ENCODE measurements around the gene CCDC33. TPM values are rescaled to one million over a fixed set of nuclear protein-coding genes. Genes with fewer than 3 reads are reported as not detected.
A peak's percentile ranks its signal among the peaks of the same experiment; 100 is the strongest.

The CCDC33 gene
- total RNA-seq, 3 donors from 2014 or later, result 0.22 TPM; not detected in 2

DNA sequence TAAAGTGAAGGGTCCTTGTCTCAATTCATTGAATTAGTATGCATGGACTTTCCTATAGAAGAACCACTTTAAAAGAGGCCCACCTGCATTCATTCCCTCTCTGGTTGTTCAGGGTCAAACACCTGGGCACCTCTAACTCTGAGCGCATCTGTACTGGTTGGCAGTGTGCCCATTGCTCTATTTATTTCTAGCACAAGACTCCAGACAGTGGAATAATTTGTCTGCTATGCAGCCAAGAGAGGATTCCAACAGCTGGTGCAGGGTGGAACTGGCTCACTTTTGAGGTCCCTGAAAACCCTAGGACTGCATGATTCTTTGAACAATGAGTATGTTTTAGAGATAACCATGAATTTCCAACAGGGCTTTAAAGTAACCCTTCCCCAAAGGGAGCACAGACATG, 57.9 kb downstream of the CCDC33 start:
- TF ChIP-seq, protein P1, sequence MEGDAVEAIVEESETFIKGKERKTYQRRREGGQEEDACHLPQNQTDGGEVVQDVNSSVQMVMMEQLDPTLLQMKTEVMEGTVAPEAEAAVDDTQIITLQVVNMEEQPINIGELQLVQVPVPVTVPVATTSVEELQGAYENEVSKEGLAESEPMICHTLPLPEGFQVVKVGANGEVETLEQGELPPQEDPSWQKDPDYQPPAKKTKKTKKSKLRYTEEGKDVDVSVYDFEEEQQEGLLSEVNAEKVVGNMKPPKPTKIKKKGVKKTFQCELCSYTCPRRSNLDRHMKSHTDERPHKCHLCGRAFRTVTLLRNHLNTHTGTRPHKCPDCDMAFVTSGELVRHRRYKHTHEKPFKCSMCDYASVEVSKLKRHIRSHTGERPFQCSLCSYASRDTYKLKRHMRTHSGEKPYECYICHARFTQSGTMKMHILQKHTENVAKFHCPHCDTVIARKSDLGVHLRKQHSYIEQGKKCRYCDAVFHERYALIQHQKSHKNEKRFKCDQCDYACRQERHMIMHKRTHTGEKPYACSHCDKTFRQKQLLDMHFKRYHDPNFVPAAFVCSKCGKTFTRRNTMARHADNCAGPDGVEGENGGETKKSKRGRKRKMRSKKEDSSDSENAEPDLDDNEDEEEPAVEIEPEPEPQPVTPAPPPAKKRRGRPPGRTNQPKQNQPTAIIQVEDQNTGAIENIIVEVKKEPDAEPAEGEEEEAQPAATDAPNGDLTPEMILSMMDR (IDR thresholded peaks at IDR 0.05), result no peak
- Histone ChIP-seq H3K36me3 (ENCODE audit: low read depth) (no peaks in the 10 kb centered on the region), H3K4me3 (no peak overlapping the region), H3K4me1 (ENCODE audit: low read depth) (no peaks in the 10 kb centered on the region), H3K9me3 (no peaks in the 10 kb centered on the region)
- no peak for ATAC-seq
- intact Hi-C loops (cut with DNase I, micrococcal nuclease), result no loop called here
- DNase-seq, result no peak

DNA sequence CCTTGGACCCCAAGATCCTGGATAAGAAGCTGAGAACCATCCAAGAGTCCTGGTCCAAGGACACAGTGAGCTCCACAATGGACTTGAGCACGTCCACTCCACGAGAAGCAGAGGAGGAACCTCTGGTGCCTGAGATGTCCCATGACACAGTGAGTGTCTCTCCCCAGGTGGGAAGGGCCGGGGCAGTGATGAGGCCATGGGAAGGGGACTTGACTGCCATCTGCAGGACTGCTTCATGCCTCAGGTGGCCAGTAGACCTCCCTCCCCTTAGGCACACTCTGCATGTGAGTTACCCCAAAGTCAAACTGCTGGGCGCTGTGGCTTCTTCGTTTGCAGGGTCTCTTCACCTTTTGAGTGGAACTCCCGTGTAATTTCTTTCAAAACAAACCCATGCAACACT, 59.7 kb downstream of the CCDC33 start:
- Histone ChIP-seq H3K9me3 (no peaks in the 10 kb centered on the region), H3K4me3 (no peak overlapping the region), H3K4me1 (ENCODE audit: low read depth) (no peaks in the 10 kb centered on the region), H3K36me3 (ENCODE audit: low read depth) (no peaks in the 10 kb centered on the region)
- TF ChIP-seq, protein P1 (IDR thresholded peaks at IDR 0.05), result no peak
- no peak for ATAC-seq
- DNase-seq, result no peak
- intact Hi-C loops (cut with DNase I, micrococcal nuclease), result no loop called here

DNA sequence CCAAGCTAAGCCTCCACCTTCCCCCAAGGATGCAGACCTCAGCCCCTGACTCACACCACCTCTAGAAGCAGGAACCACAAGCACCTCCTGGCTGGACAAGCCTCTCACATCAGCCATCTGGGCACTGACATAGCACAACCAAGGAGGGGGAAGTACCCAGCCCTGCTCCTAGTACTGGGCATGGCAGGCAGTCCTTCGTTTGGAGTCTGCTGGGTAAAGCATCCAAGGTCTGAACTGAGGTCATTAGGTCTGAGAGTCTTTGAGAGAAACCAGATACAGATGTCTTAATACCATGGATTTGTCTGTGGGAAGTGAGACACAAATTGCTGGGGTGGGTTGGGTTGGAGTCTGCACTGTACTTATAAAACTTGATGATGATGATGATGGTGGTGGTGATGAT, 61.8 kb downstream of the CCDC33 start:
- TF ChIP-seq, protein P1 (IDR thresholded peaks at IDR 0.05), result no peak
- Histone ChIP-seq H3K36me3 (ENCODE audit: low read depth) (no peaks in the 10 kb centered on the region), H3K9me3 (no peaks in the 10 kb centered on the region), H3K4me3 (no peak overlapping the region), H3K4me1 (ENCODE audit: low read depth) (no peaks in the 10 kb centered on the region)
- ATAC-seq, result no peak
- intact Hi-C loops (cut with DNase I, micrococcal nuclease), result no loop called here
- DNase-seq, result peak in 1 of 3 donors; percentile 9

DNA sequence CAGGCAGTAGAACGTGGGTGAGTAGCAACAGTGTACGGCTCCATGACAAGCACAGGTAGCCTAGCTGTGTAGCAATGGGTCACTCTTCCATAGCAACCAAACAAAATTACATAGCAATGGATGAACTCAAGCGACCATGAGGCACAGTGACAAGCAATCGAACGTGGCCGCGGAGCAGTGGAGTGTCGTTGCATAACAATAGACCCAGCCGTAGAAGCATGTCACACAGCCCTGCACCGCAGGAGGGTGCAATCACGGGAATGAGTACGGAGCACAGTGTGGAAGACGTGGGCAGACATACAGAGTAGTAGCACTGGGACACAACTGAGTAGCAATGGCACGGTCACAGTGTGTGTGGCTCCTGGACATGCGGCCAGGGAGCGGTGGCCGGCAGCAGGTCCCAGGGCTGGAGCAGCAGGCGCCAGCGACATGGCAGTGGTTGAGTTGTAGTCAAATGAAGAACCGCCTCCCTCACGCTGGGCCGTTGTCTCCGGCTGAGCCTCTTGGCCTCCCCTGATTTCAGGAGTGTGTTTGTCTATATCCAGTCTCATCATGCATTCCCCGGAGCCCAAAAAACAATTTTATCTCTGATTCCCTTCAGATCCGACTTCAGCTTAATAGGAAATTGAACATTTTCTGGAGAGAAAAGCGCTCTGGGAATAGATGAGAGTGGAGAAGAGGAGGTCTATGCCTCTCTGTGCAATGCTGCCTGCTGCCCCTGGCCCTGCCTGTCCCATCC, 64.1 kb downstream of the CCDC33 start:
- ATAC-seq (no peak), DNase-seq (no peak)
- Histone ChIP-seq H3K4me1 (ENCODE audit: low read depth) (no peaks in the 10 kb centered on the region), H3K9me3 (no peaks in the 10 kb centered on the region), H3K36me3 (ENCODE audit: low read depth) (no peaks in the 10 kb centered on the region), H3K4me3 (no peak overlapping the region)
- TF ChIP-seq, protein P1 (IDR thresholded peaks at IDR 0.05), result no peak
- intact Hi-C loops (cut with DNase I, micrococcal nuclease), result no loop called here

DNA sequence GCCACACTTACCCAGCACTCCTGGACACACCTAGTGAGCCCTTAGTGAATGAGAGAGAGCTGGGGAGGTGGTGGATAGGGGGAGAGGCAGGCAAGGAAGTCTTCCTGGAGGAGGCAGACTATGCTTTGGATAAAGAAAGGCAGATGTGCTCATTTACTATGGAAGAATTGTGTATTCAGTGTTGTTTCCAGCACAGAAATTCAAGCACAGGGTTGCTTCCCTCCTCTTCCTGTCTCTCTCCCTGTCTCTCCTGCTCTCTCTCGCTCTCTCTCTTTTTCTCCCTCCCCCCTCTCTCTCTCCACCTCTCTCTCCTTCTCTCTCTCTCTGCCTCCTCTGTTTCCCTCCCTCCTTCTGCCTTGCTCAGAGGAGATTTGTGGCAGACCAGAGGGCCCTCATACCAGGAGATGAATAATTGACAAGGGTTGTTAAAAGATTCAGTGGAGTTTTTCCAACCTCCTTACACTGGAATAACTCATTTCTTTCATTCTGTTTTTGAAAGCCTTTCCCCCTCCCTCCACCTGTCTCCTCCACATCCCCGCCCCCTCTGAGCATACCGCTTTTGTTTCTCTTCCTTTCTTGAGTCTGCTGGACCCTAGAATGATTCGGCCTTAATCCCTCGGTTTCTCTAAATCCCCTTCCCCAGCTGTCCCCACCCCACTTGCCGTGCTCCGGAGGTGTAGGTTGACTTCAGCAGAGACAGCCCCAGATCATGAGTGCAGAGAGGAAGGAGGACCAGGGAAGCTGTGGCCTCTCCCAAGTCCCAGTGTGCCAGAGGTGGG, 65.6 kb downstream of the CCDC33 start:
- no peaks in the 10 kb centered on the region for H3K4me1 ChIP-seq (ENCODE audit: low read depth)
- DNase-seq (no peak), ATAC-seq (no peak)
- no peaks in the 10 kb centered on the region for H3K9me3 ChIP-seq
- no peaks in the 10 kb centered on the region for H3K36me3 ChIP-seq (ENCODE audit: low read depth)
- intact Hi-C loops (cut with DNase I, micrococcal nuclease), result no loop called here
- no peak overlapping the region for H3K4me3 ChIP-seq
- TF ChIP-seq, protein P1 (IDR thresholded peaks at IDR 0.05), result no peak
